ENCODE results near the gene FCHO1.
"Not testable (repeated sequence)": the region's sequence is repeated elsewhere in the genome, so short reads cannot be mapped to it uniquely, and the experiment has no call there.

Gene FCHO1

DNA sequence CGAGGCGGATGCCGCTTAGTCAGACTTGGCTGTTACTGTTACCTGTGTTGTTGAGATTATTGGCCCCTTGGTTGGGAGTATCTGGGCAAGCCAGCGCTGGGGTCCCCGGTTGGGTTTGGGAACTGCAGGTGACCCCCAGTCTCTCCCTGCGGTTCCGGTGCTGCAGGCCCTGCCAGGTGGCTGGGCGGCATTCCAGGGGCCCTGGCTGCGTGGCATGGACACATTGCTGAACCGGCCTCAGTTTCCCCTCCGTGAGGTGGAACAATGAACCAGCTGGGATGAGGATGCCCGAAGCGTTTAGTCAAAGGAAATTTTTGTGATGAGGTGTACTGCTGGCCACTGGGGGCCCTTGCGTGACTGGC lies 44.2 kb downstream of the FCHO1 start:
- DNase-seq (ENCODE audit: low spot score), result no peak

DNA sequence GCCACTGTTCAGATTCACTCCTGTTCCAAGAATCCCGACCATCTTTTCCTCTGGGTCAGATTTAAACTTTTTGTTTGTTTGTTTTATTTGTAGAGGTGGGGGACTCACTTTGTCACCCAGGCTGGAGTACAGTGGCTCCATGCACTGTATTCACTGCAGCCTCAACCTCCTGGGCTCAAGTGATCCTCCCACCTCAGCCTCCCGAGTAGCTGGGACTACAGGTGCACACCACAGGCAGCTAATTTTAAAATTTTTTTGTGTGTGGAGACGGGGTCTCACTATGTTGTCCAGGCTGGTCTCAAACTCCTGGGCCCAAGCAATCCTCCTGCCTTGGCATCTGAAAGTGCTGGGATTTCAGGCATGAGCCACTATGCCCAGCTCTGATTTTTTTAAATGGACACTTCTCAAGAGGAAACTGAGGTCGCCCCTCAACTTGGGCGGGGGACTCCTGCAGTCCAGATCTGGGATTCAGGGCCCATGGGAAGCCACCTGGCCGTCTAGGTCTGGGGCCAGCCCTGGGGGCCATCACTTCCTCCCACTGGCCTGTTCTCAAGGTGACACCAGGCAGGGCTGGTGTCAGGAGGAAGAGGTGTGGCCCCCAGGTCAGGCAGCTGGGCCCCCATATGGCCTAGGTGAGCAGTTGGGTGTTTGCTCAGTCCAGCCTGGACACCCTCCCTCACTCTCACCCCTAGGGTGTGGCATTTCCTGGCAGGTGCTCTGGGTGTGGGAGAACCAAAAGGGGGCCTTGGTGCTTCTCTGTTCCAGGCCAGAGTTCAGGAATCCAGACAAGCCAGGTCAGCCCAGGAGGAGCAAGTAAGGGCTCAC lies 44.9 kb downstream of the FCHO1 start:
- no peak for DNase-seq (ENCODE audit: low spot score)

DNA sequence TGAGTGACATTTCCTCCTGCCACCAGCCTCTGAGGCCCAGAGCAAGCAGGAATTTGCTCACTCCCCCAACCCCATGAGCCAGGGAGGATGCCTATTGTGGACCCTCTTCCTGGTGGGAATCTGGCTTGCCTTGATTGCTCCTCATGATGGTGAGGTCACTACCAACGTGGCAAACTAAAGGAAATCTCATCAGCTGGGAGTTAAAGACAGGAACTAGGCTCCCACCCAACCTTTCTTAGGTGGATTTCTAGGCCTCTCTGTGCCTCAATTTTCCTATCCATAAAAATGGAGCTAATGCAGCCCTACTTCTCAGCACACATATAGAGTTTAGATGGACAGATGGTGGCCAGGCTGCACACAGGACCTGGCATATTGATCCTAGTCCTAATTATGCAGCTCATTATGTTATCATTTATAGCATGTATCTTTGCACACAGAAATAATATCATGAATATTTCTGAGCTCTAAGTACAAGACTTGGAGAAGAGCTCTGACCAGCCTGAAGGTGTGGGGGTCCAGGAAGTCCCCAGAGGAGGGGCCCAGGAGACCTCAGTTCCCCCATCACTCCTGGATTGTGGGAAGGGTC lies 45.7 kb downstream of the FCHO1 start:
- no peak for DNase-seq (ENCODE audit: low spot score)

DNA sequence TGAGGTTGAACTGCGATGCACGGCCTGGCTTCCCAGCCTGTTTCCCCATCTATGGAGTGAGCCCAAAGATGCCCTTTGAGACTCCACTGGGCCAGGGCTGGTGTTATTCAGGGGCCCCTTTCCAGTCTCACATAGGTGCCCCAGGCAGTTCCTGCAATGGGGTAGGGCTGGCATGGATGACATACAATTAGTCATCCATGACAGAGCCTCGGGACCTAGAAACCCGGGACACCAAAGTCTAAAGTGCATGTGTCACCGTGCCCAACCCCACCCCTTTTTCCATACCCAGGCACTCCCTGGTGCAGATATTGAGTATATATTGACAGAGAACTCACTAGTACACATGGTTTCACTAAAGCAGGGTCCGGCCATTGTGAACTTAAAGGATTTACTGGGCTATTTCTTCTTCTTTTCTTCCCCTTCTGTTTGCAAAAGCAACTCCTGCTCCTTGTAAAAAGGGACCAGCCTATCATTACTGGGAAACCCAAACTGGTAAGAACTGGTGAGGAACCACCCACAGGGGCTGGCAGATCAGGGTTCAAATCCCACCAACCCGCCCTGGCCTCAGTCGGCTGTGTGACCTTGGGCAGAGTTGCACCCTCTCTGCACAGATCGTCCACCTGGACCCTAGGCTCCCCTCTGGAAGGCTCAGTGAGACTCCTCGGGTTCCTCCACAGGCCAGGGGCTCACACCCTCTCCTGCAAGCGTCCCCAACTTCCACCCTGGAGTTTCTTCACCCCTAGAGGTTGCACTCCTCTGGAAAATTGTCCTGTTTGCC lies 46.3 kb downstream of the FCHO1 start:
- DNase-seq (ENCODE audit: low spot score), result no peak

DNA sequence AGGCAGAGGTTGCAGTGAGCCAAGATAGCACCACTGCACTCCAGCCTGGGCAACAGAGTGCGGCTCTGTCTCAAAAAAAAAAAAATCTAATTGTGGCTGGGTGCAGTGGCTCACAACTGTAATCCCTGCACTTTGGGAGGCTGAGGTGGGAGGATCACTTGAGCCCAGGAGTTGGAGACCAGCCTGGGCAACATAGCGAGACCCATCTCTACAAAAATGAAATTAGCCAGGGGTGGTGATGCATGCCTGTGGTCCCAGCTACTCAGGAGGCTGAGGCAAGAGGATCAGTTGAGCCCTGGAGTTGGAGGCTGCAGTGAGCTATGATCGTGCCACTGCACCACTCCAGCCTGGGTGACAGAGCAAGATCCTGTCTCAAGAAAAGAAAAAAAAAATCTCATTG lies 47.3 kb downstream of the FCHO1 start:
- DNase-seq (ENCODE audit: low spot score), result not testable (repeated sequence)

DNA sequence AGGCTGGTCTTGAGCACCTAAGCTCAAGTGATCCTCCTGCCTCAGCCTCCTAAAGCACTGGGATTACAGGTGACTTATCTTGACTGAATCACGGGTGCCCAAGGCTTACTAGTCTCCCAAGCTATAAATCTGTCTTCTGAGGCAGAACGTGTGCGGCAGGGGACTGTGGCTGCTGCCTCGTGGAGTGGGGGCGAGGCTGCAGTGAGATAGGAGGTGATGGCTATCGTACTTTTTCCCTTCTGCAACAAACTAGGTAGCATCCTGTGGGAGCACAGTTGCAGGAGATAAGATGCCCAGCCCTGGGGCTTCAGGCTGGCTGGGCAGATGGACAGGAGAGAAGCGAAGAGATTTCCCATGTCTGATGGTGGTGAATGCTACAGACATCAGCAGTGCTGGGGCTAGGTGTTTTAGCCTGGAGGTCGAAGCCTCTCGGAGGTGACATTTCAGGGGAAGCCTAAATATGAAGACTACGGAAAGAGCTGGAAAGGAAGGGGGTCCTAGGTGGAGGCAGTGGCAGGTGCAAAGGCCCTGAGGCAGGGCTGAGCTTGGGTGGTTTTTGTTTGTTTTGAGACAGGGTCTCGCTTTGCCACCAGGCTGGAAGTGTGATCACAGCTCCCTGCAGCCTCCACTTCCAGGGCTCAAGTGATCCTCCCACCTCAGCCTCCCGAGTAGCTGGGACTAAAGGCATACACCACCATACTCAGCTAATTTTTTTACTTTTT lies 51.0 kb downstream of the FCHO1 start:
- DNase-seq (ENCODE audit: low spot score), result no peak

DNA sequence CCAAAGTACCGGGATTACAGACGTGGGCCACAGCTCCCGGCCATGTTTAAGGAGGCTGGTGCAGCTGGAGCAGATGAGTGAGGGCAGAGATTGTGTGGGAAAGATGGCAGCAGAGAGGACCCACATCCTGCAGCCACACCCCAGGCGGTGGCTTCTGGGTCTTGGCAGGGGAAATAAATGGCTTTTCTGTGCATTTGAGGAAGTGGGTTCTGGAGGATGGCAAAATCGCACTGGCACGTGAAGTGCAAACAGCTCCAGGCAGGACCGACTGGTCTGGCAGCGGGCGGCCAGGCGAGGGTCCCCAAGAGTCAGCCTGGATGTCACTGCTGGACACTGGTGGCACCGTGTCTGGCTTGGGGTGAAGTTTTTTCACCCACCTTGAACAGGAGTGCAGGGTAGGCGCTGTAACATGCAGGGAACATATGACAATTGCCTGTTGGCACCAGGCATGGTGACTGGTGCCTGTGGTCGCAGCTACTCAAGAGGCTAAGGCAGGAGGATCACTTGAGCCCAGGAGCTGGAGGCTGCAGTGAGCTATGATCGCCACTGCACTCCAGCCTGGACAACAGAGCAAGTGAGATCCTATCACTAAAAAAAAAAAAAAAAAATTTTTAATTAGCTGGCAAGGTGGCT lies 52.1 kb downstream of the FCHO1 start:
- no peak for DNase-seq (ENCODE audit: low spot score)

DNA sequence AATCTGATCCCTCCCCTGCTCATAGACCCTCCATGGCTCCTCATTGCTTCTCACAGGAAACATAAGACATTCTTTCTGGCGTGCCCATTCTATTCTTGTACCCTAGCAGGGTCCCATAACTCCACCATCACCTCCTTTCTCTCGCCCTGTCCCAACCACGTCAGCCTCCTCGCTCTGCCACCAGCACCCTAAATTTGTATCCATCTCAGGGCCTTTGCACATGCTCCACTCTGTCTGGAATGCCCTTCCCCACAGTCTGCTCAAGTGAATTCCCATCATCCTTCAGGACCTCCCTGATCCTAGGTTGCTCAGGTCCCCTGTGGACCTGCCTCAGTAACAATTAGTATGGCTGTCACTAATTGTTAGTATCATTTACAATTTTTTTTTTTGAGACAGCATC lies 54.1 kb downstream of the FCHO1 start:
- DNase-seq (ENCODE audit: low spot score), result no peak

DNA sequence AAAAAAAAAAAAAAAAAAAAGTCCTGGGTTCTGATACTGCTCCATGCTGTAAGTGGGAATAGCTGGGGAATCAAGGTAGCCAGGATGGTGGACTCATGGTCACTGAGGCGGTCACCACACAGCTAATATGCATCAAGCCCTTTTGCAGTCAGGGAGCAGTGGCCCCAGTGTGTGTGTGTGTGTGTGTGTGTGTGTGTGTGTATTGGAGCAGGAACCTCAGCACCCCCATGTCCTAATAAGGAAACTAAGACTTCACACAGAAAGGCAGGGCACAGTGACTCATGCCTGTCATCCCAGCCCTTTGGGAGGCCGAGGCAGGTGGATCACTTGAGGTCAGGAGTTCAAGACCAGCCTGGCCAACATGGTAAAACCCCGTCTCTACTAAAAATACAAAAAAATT lies 55.7 kb downstream of the FCHO1 start:
- no peak for DNase-seq (ENCODE audit: low spot score)

DNA sequence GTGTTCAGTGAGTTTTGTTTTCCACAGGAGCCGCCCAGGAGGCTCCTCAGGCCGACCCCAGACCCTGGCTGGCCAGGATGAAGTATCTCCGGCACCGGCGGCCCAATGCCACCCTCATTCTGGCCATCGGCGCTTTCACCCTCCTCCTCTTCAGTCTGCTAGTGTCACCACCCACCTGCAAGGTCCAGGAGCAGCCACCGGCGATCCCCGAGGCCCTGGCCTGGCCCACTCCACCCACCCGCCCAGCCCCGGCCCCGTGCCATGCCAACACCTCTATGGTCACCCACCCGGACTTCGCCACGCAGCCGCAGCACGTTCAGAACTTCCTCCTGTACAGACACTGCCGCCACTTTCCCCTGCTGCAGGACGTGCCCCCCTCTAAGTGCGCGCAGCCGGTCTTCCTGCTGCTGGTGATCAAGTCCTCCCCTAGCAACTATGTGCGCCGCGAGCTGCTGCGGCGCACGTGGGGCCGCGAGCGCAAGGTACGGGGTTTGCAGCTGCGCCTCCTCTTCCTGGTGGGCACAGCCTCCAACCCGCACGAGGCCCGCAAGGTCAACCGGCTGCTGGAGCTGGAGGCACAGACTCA lies 56.5 kb downstream of the FCHO1 start:
- DNase-seq (ENCODE audit: low spot score), result no peak

DNA sequence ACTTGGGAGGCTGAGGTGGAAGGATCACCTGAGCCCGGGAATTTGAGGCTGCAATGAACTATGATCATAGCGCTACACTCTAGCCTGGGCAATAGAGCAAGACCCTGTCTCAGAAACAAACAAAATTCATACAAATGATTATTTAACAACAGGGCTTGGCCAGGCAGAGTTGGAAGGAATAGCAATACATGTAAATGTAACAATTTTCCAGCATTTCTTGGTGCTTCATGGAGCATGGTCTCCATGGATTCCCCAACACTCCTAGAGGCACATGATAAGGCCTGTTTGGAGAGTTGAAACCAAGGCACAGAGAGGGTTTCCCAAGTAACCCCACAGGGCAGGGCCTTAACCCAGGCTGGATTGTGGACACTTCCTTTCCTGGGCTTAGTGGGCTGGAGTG lies 59.8 kb downstream of the FCHO1 start:
- no peak for DNase-seq (ENCODE audit: low spot score)

DNA sequence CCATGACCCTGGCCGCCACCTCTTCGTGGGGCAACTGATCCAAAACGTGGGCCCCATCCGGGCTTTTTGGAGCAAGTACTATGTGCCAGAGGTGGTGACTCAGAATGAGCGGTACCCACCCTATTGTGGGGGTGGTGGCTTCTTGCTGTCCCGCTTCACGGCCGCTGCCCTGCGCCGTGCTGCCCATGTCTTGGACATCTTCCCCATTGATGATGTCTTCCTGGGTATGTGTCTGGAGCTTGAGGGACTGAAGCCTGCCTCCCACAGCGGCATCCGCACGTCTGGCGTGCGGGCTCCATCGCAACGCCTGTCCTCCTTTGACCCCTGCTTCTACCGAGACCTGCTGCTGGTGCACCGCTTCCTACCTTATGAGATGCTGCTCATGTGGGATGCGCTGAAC lies 60.4 kb downstream of the FCHO1 start:
- DNase-seq (ENCODE audit: low spot score), result no peak

DNA sequence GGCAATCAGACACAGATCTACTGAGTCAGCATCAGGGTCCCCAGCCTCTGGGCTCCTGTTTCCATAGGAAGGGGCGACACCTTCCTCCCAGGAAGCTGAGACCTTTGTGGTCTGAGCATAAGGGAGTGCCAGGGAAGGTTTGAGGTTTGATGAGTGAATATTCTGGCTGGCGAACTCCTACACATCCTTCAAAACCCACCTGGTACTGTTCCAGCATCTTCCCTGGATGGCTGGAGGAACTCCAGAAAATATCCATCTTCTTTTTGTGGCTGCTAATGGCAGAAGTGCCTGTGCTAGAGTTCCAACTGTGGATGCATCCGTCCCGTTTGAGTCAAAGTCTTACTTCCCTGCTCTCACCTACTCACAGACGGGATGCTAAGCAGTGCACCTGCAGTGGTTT lies 60.8 kb downstream of the FCHO1 start:
- no peak for DNase-seq (ENCODE audit: low spot score)

DNA sequence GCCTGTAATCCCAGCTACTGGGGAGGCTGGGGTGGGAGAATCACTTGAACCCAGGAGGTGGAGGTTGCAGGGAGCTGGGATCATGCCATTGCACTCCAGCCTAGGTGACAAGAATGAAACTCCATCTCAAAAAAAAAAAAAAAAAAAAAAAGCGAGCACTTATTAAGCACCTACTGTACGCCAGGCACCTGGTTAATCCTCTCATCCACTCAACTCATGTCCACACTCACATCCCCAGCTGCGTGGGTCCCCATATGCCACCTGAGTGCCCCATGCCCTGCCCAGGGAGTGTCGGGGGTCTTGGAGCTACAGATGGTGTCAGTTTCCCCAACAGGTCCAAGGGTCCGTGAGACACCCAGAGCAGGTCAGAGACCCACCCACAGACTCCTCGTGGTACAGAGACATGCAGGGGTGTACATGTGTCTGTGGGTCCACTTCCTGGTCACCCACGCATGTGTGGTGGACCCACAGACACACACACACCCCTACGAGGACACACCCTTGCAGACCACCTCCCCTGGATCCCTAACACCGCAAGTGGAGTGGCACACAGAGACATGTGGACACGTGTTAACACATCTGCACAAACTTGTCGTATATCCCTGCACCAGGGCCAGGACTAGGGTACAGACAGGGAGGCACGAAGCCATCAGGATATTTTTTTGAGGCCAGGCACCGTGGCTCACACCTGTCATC lies 66.5 kb downstream of the FCHO1 start:
- DNase-seq (ENCODE audit: low spot score), result no peak

DNA sequence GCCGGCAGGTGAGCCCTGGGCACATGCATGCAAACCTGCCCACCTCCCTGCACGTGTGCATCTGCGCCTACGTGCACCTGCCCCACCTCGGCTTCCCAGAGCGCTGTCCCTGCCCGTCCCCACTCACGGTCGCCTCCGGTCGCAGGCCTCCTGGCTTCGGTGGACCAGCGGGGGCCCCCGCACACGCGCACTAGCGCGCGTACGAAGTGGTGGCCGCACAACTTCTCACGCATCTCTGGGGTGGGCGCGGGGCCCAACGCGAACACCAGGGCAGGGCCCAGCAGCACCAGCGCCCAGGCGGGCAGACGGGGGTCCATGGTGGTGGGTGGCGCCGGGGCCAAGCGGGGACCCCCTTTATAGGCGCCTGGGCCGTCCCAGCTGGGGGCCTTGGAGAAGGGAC lies 69.9 kb downstream of the FCHO1 start, which contains the start of gene INSL3:
INSL3 (minus strand) TSS at position 330 of the 400 bp plus-strand sequence; CDS start at position 317, 13 bp downstream.
- no peak for DNase-seq (ENCODE audit: low spot score)

DNA sequence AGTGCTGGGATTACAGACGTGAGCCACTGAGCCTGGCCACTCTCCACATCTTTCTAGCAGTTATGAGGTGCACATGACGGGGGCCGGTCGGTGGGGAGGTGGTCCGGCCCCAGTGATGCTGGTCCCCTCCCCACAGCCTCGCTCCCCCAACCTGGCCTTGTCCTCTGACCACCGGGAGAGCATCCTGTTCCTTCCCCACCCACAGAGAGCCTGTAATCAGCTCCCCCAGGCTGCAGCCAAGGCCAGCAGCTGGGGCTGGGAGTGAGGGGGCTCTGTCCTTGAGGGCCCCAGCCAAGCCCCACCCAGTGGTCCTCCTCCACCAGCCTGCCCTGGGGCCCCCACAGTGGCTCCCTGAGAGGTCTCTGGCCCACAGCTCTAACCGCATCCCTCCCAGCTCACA lies 73.1 kb downstream of the FCHO1 start:
- no peak for DNase-seq (ENCODE audit: low spot score)

DNA sequence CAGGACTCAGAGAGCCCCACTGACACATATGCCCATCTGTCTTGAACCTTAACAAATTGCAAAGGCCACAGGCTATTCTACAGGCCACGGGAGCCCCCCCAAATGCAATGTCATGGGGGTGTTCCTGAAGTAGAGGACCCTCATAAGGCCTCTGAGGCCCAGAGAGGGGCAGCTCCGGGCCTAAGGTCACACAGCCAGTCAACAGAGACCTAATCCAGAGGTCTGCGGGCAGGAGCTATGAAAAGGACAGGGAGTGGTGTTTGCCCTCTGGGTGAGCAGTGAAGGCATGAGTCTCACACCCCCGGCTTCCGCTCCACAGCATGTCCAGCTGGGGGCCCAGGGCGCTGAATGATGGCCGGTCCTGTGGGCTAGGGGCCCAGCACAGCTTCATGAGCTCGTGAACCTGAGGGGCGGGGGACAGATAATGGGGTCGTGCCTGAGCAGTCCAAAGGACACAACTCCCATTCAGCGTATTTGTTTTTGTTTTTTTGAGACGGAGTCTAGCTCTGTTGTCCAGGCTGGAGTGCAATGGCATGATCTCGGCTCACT lies 75.3 kb downstream of the FCHO1 start:
- no peak for DNase-seq (ENCODE audit: low spot score)

DNA sequence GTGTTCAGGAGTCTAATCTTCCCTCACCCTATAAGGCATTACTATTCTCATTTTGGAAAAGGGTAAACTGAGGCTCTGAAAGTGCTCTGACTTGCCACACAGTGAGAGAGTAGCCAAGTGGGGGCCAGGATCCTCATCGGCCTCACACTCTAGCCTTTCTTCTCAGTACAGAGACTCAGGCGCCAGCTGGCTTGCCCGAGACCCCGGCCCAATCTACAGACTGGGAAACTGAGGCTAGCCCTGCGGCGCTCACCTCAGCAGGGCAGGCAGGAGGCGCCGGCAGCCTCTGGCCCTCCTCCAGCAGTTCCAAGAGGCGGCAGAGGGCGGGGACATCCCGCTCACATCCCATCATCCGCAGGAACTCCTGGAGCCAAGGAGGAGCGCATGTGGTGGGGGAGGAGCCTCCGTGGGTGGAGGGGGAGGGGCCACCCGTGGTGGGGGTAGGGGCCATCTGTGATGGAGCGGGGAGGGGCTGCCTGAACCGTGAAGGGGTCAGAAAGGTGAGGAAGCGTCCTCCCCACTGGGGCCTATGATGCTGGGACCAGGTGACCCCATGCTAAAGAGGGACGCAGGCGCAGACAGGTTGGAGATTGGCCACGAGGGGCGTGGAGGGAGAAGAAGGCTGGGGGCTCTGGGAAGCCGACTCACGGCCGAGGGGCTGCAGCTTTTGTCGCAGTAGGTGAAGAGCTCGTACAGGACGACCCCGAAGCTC lies 78.7 kb downstream of the FCHO1 start:
- no peak for DNase-seq (ENCODE audit: low spot score)

DNA sequence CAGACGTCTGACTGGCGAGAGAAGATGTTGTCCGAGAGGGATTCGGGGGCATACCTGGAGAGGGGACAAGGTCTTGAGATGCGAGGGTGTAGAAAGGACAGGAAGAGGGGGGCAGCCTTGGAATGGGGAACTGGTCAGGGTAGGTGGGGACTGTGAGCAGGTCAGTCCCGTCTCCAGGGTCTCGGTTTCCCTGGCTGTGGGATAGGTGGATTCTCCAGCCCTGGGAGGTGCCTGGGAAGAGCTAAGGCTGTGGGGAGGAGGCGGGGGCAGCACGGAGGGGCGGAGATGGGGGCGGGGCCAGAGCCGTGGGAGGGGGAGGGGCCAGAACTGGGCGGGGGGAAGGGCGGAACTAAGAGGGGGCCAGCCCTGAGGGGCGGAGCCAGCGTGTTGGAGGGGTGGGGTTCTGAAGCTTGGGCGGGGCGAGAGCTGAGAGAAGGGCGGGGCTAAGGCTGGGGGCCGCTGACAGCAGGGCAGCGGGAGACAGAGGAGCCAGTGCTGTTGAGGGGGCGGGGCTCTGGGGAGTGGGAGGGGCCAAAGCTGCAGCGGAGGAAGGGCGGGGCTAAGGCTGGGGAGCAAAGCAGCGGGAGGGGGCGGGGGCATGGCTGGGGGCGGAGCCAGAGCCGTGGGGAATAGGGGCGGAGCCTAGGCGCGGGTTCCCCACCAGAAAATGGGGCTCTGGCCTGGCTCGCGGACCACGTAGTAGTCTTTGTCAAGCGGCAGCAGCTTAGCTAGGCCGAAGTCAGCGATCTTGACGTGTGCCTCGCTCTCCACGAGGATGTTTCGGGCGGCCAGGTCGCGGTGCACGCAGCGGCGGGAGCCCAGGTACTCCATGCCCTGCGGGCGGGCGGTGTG lies 79.5 kb downstream of the FCHO1 start:
- peak; percentile 90 for DNase-seq (ENCODE audit: low spot score)

Data from NAMALWA (cell line).